ENCODE measurements around the gene ACE.

Gene ACE

GRCh38 chr17:63496663-63497400 lies 20.0 kb downstream of the ACE start:
- POLR2A ChIA-PET (ENCODE audit: low non-redundant PET) = no interaction called here
- CTCF ChIA-PET = interaction anchor here (0.6 to 1.0 kb wide), 4 partner anchors 18 to 74 kb away, joined by 3 to 4 read pairs (median 4); no protein-coding TSS in a partner anchor
- TF ChIP-seq CTCF (conservative IDR thresholded peaks at IDR 0.05; ENCODE audit: low read depth) = no peak
- no peak for DNase-seq (ENCODE audit: low spot score)
- H3K27ac ChIP-seq = no peak overlapping the region

GRCh38 chr17:63497708-63498483 lies 21.0 kb downstream of the ACE start:
- H3K27ac ChIP-seq = no peak overlapping the region
- DNase-seq (ENCODE audit: low spot score) = no peak
- ChIA-PET CTCF (interaction anchor here (0.8 kb wide), 1 partner anchor 19 kb away, joined by 3 read pairs; no protein-coding TSS in a partner anchor), POLR2A (ENCODE audit: low non-redundant PET) (no interaction called here)
- TF ChIP-seq CTCF (conservative IDR thresholded peaks at IDR 0.05; ENCODE audit: low read depth) = no peak; the same call in 1 of the 2 replicates

- no peak for DNase-seq (ENCODE audit: low spot score)
- H3K27ac ChIP-seq = no peak overlapping the region
- ChIA-PET POLR2A (ENCODE audit: low non-redundant PET) (no interaction called here), CTCF (no interaction called here)
- TF ChIP-seq CTCF (conservative IDR thresholded peaks at IDR 0.05; ENCODE audit: low read depth) = no peak
These were observed 21.9 kb downstream of the ACE start for GRCh38 chr17:63498626-63499195.

GRCh38 chr17:63500543-63501390 lies 23.9 kb downstream of the ACE start:
- no peak overlapping the region for H3K27ac ChIP-seq
- CTCF ChIA-PET = interaction anchor here (0.9 kb wide), 1 partner anchor 13 kb away, joined by 3 read pairs; no protein-coding TSS in a partner anchor

GRCh38 chr17:63503341-63503705 lies 26.5 kb downstream of the ACE start:
- no peak for DNase-seq (ENCODE audit: low spot score)
- ChIA-PET CTCF (interaction anchor here (1.0 kb wide), 1 partner anchor 78 kb away, joined by 3 read pairs; no protein-coding TSS in a partner anchor), POLR2A (ENCODE audit: low non-redundant PET) (no interaction called here)
- H3K27ac ChIP-seq = no peak overlapping the region
- no peak for TF ChIP-seq CTCF (conservative IDR thresholded peaks at IDR 0.05; ENCODE audit: low read depth)

More at GRCh38 chr17:63500543-63501390, 23.9 kb downstream of the ACE start:
- DNase-seq (ENCODE audit: low spot score) = no peak
- no peak for TF ChIP-seq CTCF (conservative IDR thresholded peaks at IDR 0.05; ENCODE audit: low read depth)
- POLR2A ChIA-PET (ENCODE audit: low non-redundant PET) = no interaction called here
